HCT116 (cell line): ENCODE measurements around the gene GAS2. TPM values are rescaled to one million over a fixed set of nuclear protein-coding genes. Genes with fewer than 3 reads are reported as not detected.

ENCODE experiments used
- ATAC-seq: fragments of 200-7000 bp; cut with Tn5 transposase; 2 replicates; pipeline ENCODE4 v1.9.1; 2020; ENCODE audit warnings: mild to moderate bottlenecking, moderate library complexity
- BruUV-seq: library from RNA; stranded (reverse); fragments of 400-500 nt; replicated peaks from 2 replicates; lab custom pipeline; 2021; lab: Mats Ljungman, UMichigan
- CTCF ChIA-PET: fragments of 300-600 bp; sonication (Branson Sonifier 250); formaldehyde crosslinking; loops from one replicate; lab custom pipeline; 2021; ENCODE audit warnings: antibody characterized with exemption; lab: Charles Lee
- POLR2A ChIA-PET: fragments of 300-600, 350-600 bp; sonication (Branson Sonifier 250); formaldehyde crosslinking; loops from one replicate; lab custom pipeline; 2021; ENCODE audit warnings: antibody characterized with exemption; lab: Charles Lee
- RAD21 ChIA-PET, 2 experiments: fragments of 300-600 bp; sonication (Branson Sonifier 250); formaldehyde crosslinking; loops; one replicate each; lab custom pipeline; 2023; ENCODE audit warnings: low total read pairs in 2 of 2; ENCODE audit not compliant: uncharacterized antibody in 2 of 2, unreplicated experiment in 2 of 2, low non-redundant PET in 1 of 2; lab: Charles Lee
- DNase-seq: peaks from one replicate; pipeline ENCODE4 v3.0.0-alpha.2; 2010; ENCODE audit warnings: low read depth, low spot score
- H2AFZ ChIP-seq: fragments of 200-600 bp; shearing (Covaris generic), sonication (generic); 2 replicates; pipeline ENCODE4 v1.6.1; 2017; ENCODE audit warnings: low read depth, mixed run types, mixed read lengths, antibody characterized with exemption, low read length; ENCODE audit not compliant: poor library complexity, severe bottlenecking
- H3K27ac ChIP-seq: 2 replicates; pipeline ENCODE4 v1.5.1; 2012; ENCODE audit warnings: low read depth, low read length
- H3K27me3 ChIP-seq: fragments of 200-600 bp; sonication (generic); 2 replicates; pipeline ENCODE4 v1.6.1; 2016; ENCODE audit warnings: mixed run types, low read length, mixed read lengths; ENCODE audit not compliant: insufficient read depth
- H3K36me3 ChIP-seq, 2 experiments: fragments of 200-500 bp in 1 of 2; fragments of 200-600 bp in 1 of 2; sonication (Bioruptor generic) in 1 of 2; sonication (generic) in 1 of 2; 2 replicates each; pipeline versions ENCODE4 v1.5.1 to v1.6.1; 2014 to 2016; ENCODE audit warnings: low read length in 2 of 2, inconsistent platforms in 1 of 2, mixed read lengths in 1 of 2, mixed run types in 1 of 2; ENCODE audit not compliant: insufficient read depth in 2 of 2, control insufficient read depth in 1 of 2
- H3K4me1 ChIP-seq, 2 experiments: fragments of 200-600 bp in 1 of 2; sonication (generic) in 1 of 2; 2 replicates each; pipeline versions ENCODE4 v1.5.1 to v1.6.1; 2012 to 2017; ENCODE audit warnings: low read length in 2 of 2, inconsistent platforms in 1 of 2, mild to moderate bottlenecking in 1 of 2, mixed read lengths in 1 of 2, mixed run types in 1 of 2, moderate library complexity in 1 of 2; ENCODE audit not compliant: insufficient read depth in 2 of 2, control insufficient read depth in 1 of 2
- H3K4me2 ChIP-seq: fragments of 200-600 bp; sonication (generic); 2 replicates; pipeline ENCODE4 v1.6.1; 2017; ENCODE audit warnings: mixed run types, low read length, mixed read lengths
- H3K4me3 ChIP-seq, 2 experiments: fragments of 200-600 bp in 1 of 2; sonication (generic) in 1 of 2; replicated peaks in 1 of 2; 2 replicates each; pipeline ENCODE4 v1.5.1; 2011 to 2016; ENCODE audit warnings: low read length in 2 of 2, control low read depth in 1 of 2, low read depth in 1 of 2, mild to moderate bottlenecking in 1 of 2, mixed read lengths in 1 of 2, mixed run types in 1 of 2
- H3K79me2 ChIP-seq: fragments of 200-600 bp; sonication (generic); 2 replicates; pipeline ENCODE4 v1.6.1; 2017; ENCODE audit warnings: mild to moderate bottlenecking, mixed run types, low read length, moderate library complexity, mixed read lengths; ENCODE audit not compliant: insufficient read depth
- H3K9ac ChIP-seq: fragments of 200-600 bp; sonication (generic); 2 replicates; pipeline ENCODE4 v1.6.1; 2016; ENCODE audit warnings: low read length, mixed read lengths
- H3K9me2 ChIP-seq: fragments of 200-600 bp; sonication (generic), shearing (Covaris generic); 2 replicates; pipeline ENCODE4 v1.6.1; 2017; ENCODE audit warnings: mixed run types, mild to moderate bottlenecking, moderate library complexity; ENCODE audit not compliant: insufficient read depth
- H3K9me3 ChIP-seq, 2 experiments: fragments of 200-500 bp in 1 of 2; fragments of 200-600 bp in 1 of 2; sonication (Bioruptor generic) in 1 of 2; sonication (generic) in 1 of 2; 2 replicates each; pipeline ENCODE4 v1.6.1; 2014 to 2017; ENCODE audit warnings: low read length in 2 of 2, mixed read lengths in 2 of 2, inconsistent platforms in 1 of 2, low read depth in 1 of 2, mild to moderate bottlenecking in 1 of 2, mixed run types in 1 of 2, moderate library complexity in 1 of 2; ENCODE audit not compliant: control insufficient read depth in 1 of 2, insufficient read depth in 1 of 2
- H4K20me1 ChIP-seq: fragments of 200-600 bp; sonication (generic), shearing (Covaris generic); 2 replicates; pipeline ENCODE4 v1.6.1; 2017; ENCODE audit warnings: mixed run types, mild to moderate bottlenecking, moderate library complexity; ENCODE audit not compliant: insufficient read depth
- ELF1 ChIP-seq: IDR thresholded peaks from 2 replicates; pipeline ENCODE4 v1.6.1; 2012; ENCODE audit warnings: low read depth, borderline replicate concordance
- FOSL1 ChIP-seq: IDR thresholded peaks from 2 replicates; pipeline ENCODE4 v1.6.1; 2012; ENCODE audit warnings: low read depth
- JUND ChIP-seq: IDR thresholded peaks from 2 replicates; pipeline ENCODE4 v1.6.1; 2012
- POLR2A ChIP-seq: IDR thresholded peaks from 2 replicates; pipeline ENCODE4 v1.7.0; 2011; ENCODE audit warnings: borderline replicate concordance; ENCODE audit not compliant: insufficient read depth, insufficient read length; ENCODE audit errors: extremely low read depth
- RAD21 ChIP-seq: IDR thresholded peaks from 2 replicates; pipeline ENCODE4 v1.6.1; 2012; ENCODE audit warnings: low read depth, mild to moderate bottlenecking
- SP1 ChIP-seq: IDR thresholded peaks from 2 replicates; pipeline ENCODE4 v1.6.1; 2012; ENCODE audit warnings: low read depth
- TCF7L2 ChIP-seq: IDR thresholded peaks from 2 replicates; pipeline ENCODE4 v1.7.0; 2011; ENCODE audit warnings: borderline replicate concordance, inconsistent platforms; ENCODE audit not compliant: insufficient read depth, insufficient read length; ENCODE audit errors: extremely low read depth
- YY1 ChIP-seq: IDR thresholded peaks from 2 replicates; pipeline ENCODE4 v1.6.1; 2011; ENCODE audit warnings: low read length, low read depth, moderate library complexity, mild to moderate bottlenecking; ENCODE audit not compliant: insufficient replicate concordance; ENCODE audit errors: extremely low read depth
- ZNF274 ChIP-seq: fragments of 200-500 bp; sonication (Bioruptor generic); IDR thresholded peaks from 2 replicates; pipeline ENCODE4 v1.6.1; 2014; ENCODE audit warnings: mild to moderate bottlenecking, low read depth, low read length, inconsistent platforms
- intact Hi-C: fragments of 100-400 bp; cut with micrococcal nuclease; formaldehyde crosslinking; loops from 2 replicates; pipeline ENCODE4 v1.10.0; 2022
- total RNA-seq: library from RNA; stranded (reverse); gene quantifications from one replicate; pipeline ENCODE4 v1.2.1, GENCODE V29; 2021; ENCODE audit not compliant: unreplicated experiment
- TF ChIP-seq, protein P1 (sequence below): IDR thresholded peaks from 2 replicates; pipeline ENCODE4 v1.6.1; 2011; ENCODE audit warnings: mild to moderate bottlenecking, low read length, moderate library complexity; ENCODE audit not compliant: insufficient replicate concordance; ENCODE audit errors: extremely low read depth
- TF ChIP-seq, protein P2 (sequence below): IDR thresholded peaks from 2 replicates; pipeline ENCODE4 v1.6.1; 2012
- TF ChIP-seq, protein P3 (sequence below): IDR thresholded peaks from 2 replicates; pipeline ENCODE4 v1.6.1; 2012

The GAS2 gene
- total RNA-seq, 1 experiment from 2014 or later, result not detected

DNA sequence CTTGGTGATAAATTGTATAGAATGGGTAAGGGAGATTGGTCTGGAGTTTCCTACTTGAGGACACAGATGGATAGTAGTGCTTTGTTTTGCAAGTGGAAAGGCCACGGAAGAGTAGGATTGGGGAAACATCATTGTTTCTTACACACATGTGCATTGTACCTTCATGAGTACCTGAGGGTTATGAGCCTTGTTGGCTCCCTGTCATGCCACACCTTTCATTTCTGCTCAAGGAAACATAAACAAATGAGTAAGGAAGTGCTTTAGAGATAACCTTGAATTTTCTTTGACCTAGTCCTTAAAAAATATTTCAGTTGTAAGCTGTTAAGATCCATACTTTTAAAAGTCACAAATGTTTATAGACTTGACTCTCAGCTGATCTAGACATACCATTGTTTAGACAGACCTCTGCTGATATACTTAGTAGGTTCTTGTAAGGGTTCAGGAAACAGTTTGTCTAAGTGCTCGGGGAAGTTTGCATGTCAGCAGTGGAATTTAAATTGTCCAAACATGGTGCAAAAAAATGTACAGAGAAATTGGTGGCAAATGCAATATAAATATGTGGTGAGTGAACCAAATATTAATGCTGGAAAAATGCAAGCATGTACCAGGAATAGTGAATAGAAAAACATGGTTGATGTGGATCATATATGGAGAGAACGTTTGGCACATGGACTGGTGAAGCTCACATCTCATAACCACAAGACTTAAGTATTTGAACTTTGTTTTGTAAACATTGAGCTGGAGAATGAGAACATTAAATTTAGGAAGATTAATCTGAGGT is 40.9 kb downstream of the GAS2 start (continued):
- TF ChIP-seq TCF7L2 (no peak), SP1 (no peak), POLR2A (no peak), JUND (no peak), ELF1 (no peak)
- TF ChIP-seq, protein P1, sequence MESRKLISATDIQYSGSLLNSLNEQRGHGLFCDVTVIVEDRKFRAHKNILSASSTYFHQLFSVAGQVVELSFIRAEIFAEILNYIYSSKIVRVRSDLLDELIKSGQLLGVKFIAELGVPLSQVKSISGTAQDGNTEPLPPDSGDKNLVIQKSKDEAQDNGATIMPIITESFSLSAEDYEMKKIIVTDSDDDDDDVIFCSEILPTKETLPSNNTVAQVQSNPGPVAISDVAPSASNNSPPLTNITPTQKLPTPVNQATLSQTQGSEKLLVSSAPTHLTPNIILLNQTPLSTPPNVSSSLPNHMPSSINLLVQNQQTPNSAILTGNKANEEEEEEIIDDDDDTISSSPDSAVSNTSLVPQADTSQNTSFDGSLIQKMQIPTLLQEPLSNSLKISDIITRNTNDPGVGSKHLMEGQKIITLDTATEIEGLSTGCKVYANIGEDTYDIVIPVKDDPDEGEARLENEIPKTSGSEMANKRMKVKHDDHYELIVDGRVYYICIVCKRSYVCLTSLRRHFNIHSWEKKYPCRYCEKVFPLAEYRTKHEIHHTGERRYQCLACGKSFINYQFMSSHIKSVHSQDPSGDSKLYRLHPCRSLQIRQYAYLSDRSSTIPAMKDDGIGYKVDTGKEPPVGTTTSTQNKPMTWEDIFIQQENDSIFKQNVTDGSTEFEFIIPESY, result no peak

DNA sequence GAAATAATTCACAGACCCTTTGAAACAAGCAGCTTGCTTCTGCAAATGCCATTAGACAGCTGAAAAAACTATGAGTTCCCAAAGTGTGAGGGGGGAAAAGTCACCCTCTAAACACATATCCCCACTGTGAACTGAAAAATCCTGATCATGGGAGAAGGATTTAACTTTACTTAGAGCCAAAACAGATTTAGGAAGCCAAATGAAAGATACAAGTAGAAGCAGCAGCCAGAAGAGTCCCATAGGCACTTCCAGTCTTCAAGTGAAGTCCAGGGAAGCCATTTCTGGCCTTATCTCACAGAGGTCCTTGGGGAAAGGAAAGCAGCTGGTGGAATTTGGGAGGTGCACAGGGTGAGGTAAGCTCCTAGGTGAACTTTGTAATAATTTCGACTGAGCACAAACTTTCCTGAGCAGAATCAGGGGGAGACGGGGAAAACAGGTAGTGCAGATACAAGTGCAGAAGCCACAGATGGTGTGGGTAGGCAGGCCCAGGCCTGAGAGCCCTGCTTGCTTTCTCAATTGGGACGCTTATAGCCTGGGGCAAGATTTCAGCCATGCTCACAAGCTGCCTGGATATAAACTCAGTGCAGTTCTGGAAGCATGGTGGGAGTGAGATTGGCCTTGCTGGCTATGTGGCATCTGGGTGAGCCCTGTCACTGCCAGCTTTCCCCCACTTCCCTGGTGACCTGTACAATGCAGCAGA is 44.8 kb downstream of the GAS2 start:
- Histone ChIP-seq H3K9me3 (no peaks in the 10 kb centered on the region), H3K4me1 (no peaks in the 10 kb centered on the region), H3K79me2 (no peaks in the 10 kb centered on the region), H3K27ac (no peak overlapping the region), H3K9me2 (no peaks in the 10 kb centered on the region), H3K36me3 (no peaks in the 10 kb centered on the region), H3K4me3 (no peak overlapping the region), H3K9ac (no peak overlapping the region), H2AFZ (no peak overlapping the region), H3K27me3 (no peaks in the 10 kb centered on the region; the same call in 1 of the 2 replicates), H3K4me2 (no peak overlapping the region), H4K20me1 (no peaks in the 10 kb centered on the region)
- TF ChIP-seq, protein P2, sequence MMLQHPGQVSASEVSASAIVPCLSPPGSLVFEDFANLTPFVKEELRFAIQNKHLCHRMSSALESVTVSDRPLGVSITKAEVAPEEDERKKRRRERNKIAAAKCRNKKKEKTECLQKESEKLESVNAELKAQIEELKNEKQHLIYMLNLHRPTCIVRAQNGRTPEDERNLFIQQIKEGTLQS, result no peak
- TF ChIP-seq, protein P3, sequence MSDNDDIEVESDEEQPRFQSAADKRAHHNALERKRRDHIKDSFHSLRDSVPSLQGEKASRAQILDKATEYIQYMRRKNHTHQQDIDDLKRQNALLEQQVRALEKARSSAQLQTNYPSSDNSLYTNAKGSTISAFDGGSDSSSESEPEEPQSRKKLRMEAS, result no peak
- TF ChIP-seq FOSL1 (no peak), TCF7L2 (no peak), ZNF274 (no peak), RAD21 (no peak), YY1 (no peak)
- TF ChIP-seq, protein P1, result no peak
- RAD21 ChIA-PET, result no interaction called here
- intact Hi-C loops, result no loop called here
- DNase-seq (no peak), ATAC-seq (no peak)
- POLR2A ChIA-PET, result no interaction called here
- CTCF ChIA-PET, result no interaction called here
- no TSS peak for BruUV-seq
